Lung (tissue), 12 donors: ENCODE results near the gene SUV39H1. TPM values are rescaled to one million over a fixed set of nuclear protein-coding genes. Genes with fewer than 3 reads are reported as not detected.

Experiments used
- ATAC-seq: fragments of 200-7000 bp; cut with Tn5 transposase; one replicate; pipeline ENCODE4 v1.9.1; 2020; ENCODE audit warnings: moderate number of reproducible peaks; ENCODE audit not compliant: insufficient read depth, low FRiP score
- DNase-seq, 3 donors: peaks; one replicate each; pipeline ENCODE4 v3.0.0-alpha.2; 2013 to 2017
- H3K27ac ChIP-seq, 2 donors: one replicate each; pipeline ENCODE4 v1.5.1; 2013; ENCODE audit warnings: mild to moderate bottlenecking in 2 of 2, moderate library complexity in 2 of 2, control low read depth in 1 of 2, inconsistent platforms in 1 of 2, low read depth in 1 of 2, low read length in 1 of 2
- H3K27me3 ChIP-seq, 3 donors: one replicate each; pipeline ENCODE4 v1.5.1; 2013; ENCODE audit warnings: low read length in 2 of 3; ENCODE audit not compliant: control insufficient read depth in 3 of 3, insufficient read depth in 3 of 3
- H3K36me3 ChIP-seq, 4 donors: one replicate each; pipeline ENCODE4 v1.5.1; 2013; ENCODE audit warnings: low read length in 4 of 4, mild to moderate bottlenecking in 1 of 4, moderate library complexity in 1 of 4; ENCODE audit not compliant: control insufficient read depth in 4 of 4, insufficient read depth in 4 of 4
- H3K4me1 ChIP-seq, 5 donors: one replicate each; pipeline ENCODE4 v1.5.1; 2013; ENCODE audit warnings: low read length in 5 of 5, mild to moderate bottlenecking in 2 of 5, moderate library complexity in 1 of 5; ENCODE audit not compliant: control insufficient read depth in 5 of 5, insufficient read depth in 5 of 5
- H3K4me3 ChIP-seq: one replicate; pipeline ENCODE4 v1.5.1; 2013; ENCODE audit warnings: mild to moderate bottlenecking, control low read depth, moderate library complexity
- H3K9ac ChIP-seq, 2 donors: one replicate each; pipeline ENCODE4 v1.5.1; 2013; ENCODE audit warnings: low read length in 2 of 2, control low read depth in 1 of 2; ENCODE audit not compliant: insufficient read depth in 1 of 2
- H3K9me3 ChIP-seq, 4 donors: one replicate each; pipeline ENCODE4 v1.5.1; 2013; ENCODE audit warnings: low read length in 3 of 4, mild to moderate bottlenecking in 1 of 4, moderate library complexity in 1 of 4; ENCODE audit not compliant: control insufficient read depth in 4 of 4, insufficient read depth in 3 of 4
- CTCF ChIP-seq: IDR thresholded peaks from 2 replicates; pipeline ENCODE4 v1.5.1; 2012; ENCODE audit warnings: mild to moderate bottlenecking; ENCODE audit errors: control extremely low read depth, extremely low read depth
- WGBS, 2 donors: extraction: QIAGEN DNeasy Blood & Tissue Kit; methylation state at CpG; one replicate each; pipeline ENCODE4 v1.1.7; 2013; 5-methylcytosine and 5-hydroxymethylcytosine counted together
- polyA plus RNA-seq, 2 donors: library from polyadenylated mRNA; stranded (reverse); fragments of 200-250 nt; gene quantifications; one replicate each; pipeline ENCODE4 v1.2.1, GENCODE V29; 2013
- total RNA-seq, 2 donors: library from RNA; depleted of rRNA in 1 of 2; stranded (reverse); fragments of >200 nt in 1 of 2; gene quantifications; one replicate each; pipeline ENCODE4 v1.2.1, GENCODE V29; 2014 to 2021
- donor health status: control.
- donor health status: control.
- donor health status: Bipolar disorder and iron deficiency.
- donor health status: healthy.
- donor health status: DM: yes; HTN: yes; CAD: no.

The SUV39H1 gene
- total and polyA plus RNA-seq, 4 donors: 2.4 to 6.8 (median 4.1) TPM

GRCh38 chrX:48703228-48703627 lies 6.7 kb downstream of the SUV39H1 start:
- Histone ChIP-seq H3K4me1 (no peaks in the 10 kb centered on the region), H3K36me3 (peaks cover 6 to 20% (median 9%) of the 10 kb centered on the region in 4 donors), H3K9me3 (peaks cover 0 to 6% (median 0%) of the 10 kb centered on the region in 4 donors), H3K4me3 (no peak overlapping the region), H3K27ac (no peak overlapping the region), H3K27me3 (no peaks in the 10 kb centered on the region), H3K9ac (no peak overlapping the region)
- DNase-seq (no peak), ATAC-seq (no peak)
- 76 to 92% methylated on average over 7 of the region's 7 CpGs for WGBS, 2 donors
- no peak for TF ChIP-seq CTCF

- ATAC-seq (no peak), DNase-seq (no peak)
- 51 to 78% methylated on average over 4 of the region's 4 CpGs for WGBS, 2 donors
- no peak for TF ChIP-seq CTCF
- Histone ChIP-seq H3K27ac (no peak overlapping the region), H3K4me1 (no peaks in the 10 kb centered on the region), H3K36me3 (peaks cover 6 to 20% (median 9%) of the 10 kb centered on the region in 4 donors), H3K9me3 (peaks cover 0 to 6% (median 0%) of the 10 kb centered on the region in 4 donors), H3K9ac (no peak overlapping the region), H3K27me3 (no peaks in the 10 kb centered on the region), H3K4me3 (no peak overlapping the region)
These were observed 7.3 kb downstream of the SUV39H1 start for GRCh38 chrX:48703642-48704481.

- peaks cover 0 to 8% (median 0%) of the 10 kb centered on the region in 4 donors for H3K9me3 ChIP-seq
- no peak for TF ChIP-seq CTCF
- no peaks in the 10 kb centered on the region for H3K27me3 ChIP-seq
- no peak overlapping the region for H3K9ac ChIP-seq
- peaks cover 0 to 13% (median 2%) of the 10 kb centered on the region in 4 donors for H3K36me3 ChIP-seq
- no peak overlapping the region for H3K27ac ChIP-seq
- no peak overlapping the region for H3K4me3 ChIP-seq
- DNase-seq (no peak), ATAC-seq (no peak)
- WGBS, 2 donors: 84 to 96% methylated on average over 5 to 12 of the region's 12 CpGs
- no peaks in the 10 kb centered on the region for H3K4me1 ChIP-seq
These were observed 9.3 kb downstream of the SUV39H1 start for GRCh38 chrX:48705871-48706270.
